GM19328 (cell line): ENCODE measurements around the gene SHFL.

Experiments used
- ATAC-seq: cut with Tn5 transposase; IDR thresholded peaks from one replicate; pipeline ENCODE4 v1.9.1; 2021; ENCODE audit warnings: mild to moderate bottlenecking, moderate library complexity; ENCODE audit not compliant: unreplicated experiment

Gene SHFL

DNA sequence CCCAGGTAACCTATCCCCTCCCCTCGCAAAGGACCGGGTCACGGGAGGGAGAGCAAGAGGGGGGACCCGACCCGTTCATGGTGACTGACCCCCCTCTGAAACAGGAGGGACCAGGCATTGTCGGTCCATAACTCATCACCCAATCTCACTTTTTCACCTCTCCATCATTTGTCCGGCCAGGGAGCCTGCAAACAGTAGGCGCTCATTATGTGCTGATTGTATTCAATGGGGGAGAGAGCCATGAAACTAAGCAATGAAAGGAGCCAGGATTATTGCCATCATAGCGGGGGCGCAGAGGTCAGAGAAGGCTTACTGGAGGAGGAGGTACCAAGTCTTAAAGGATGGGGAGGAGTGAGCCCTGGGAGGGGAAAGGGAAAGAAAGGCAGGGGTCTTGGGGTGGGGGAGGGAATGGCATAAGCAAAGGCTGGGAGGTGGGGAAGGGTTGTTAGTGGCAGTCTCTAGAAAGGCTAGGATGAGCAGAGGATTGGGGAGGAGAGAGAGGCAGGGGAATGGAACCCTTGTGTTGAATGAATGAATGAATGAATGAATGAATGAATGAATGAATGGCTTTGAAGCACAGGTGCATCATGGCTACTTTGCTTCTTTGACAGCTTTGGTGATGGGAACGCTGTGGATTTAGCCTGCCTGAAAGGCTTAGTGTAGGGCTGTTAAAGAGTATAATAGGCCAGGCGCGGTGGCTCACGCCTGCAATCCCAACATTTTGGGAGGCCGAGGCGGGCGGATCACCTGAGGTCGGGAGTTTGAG, 1.4 kb downstream of the SHFL start:
- ATAC-seq, result no peak

DNA sequence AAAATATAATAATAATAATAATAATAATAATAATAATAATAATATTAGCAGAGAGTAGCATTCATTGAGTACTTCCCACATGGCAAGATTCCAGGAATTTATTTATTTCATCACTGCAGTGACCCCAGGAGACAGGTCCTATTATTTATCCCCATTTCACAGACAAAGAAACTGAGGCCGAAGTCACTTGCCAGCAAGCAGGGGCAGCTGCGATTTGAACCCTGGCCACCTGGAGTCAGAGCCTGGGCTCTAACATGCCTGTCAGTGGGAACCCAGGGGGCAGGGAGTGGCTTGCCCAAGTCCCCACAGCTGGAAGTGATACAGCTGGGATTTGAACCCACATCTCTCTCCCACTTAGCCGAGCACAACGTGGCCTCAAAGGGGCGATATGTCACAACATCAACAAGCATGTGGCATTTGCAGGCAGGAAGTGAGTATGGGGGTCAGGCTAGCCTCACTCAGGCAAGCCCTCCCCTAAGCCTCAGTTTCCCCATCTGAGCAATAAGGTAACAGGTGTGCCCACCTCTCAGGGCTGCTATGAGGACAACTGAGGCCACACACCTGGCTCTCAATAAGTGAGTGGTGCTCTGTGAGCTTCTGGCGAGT, 2.9 kb downstream of the SHFL start:
- ATAC-seq, result no peak

DNA sequence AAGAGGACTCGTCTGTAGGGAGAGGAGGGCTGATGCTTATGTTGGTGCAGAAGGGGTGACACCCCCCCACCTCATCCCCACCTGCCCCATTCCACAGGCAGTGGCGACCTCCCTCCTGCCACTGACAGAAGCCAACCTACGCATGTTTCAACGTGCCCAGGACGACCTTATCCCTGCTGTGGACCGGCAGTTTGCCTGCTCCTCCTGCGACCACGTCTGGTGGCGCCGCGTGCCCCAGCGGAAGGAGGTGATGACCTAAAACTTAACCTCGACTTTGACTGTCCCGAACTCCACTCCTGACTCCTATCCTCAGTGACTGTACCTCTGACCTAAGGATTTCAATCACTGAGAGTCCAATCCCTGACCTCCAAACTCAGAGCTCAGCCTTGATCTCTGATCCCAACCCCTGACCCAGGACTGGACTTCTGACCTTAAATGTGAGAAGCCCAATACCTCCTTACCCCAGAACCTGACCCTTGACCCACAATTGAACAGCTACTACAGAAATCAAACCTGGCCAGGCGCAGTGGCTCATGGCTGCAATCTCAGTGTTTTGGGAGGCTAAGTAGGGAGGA, 3.8 kb downstream of the SHFL start:
- no peak for ATAC-seq

DNA sequence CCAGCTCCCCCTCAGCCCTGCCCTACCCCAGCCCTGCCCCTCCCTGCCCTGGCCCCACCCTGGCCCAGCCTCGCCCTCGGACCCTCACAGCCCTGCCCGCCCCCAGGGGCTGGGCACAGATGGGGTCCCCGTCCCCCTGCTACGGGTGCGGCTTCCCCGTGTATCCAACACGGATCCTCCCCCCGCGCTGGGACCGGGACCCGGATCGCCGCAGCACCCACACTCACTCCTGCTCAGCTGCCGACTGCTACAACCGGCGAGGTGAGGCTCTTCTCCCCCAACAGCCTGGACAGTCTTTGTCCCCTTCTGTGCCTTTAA, 5.2 kb downstream of the SHFL start:
- no peak for ATAC-seq

DNA sequence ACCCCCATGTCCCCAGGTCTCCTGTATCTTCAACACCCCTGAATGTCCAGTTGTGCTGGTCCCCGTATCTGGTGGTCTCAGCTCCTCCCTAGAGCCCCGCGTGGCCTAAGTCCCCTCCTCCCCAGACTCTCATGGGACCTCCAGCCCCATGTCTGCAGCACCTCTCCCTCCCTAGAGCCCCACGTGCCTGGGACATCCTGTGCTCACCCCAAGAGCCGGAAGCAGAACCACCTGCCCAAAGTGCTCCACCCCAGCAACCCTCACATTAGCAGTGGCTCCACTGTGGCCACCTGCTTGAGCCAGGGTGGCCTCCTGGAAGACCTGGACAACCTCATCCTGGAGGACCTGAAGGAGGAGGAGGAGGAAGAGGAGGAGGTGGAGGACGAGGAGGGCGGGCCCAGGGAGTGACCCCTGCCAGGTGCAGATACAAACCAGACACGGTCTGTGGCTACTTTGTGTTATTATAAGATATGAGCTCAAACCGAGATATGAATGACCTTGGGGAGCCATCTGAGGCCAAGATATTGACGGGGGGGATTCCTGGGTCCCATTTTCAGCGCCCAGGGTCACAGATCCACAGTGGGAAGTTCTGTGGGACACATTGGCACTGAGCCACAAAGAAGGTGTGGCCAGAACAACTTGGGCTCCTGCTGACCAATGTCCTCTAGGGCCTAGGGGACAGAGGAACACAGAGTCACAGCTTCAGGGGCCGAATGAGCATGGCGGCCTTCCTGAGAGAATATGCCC, 6.0 kb downstream of the SHFL start:
- ATAC-seq, result no peak

DNA sequence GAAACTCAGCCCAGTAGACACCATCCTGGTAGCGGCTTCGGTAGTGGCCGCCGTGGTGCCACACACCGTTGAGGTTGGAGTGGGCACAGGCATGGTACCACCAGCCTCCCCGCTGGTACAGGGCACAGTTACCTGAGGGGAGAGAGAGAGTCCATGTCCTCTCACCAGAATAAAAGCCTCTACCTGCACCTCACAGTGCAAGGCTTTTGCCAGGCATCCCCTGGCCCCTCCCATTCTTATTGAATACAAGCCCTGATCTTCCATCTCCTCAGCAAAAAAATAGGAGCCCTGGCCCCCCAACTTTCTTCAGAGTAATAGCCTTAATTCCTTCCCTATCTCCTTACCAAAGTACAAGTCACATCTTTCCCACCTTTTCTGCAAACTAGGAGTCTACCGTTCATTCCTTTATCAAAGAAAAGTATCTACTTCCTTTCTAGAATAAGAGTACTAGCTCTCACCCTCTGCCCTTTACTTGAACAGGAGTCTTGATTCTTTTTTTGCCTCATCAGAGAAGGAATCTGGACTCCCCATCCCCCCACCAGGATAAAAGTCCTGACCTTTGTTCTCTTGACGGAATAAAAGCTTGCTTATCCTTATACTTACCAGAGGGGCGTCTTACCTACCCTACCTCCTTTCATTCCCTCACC, 6.7 kb downstream of the SHFL start:
- no peak for ATAC-seq

DNA sequence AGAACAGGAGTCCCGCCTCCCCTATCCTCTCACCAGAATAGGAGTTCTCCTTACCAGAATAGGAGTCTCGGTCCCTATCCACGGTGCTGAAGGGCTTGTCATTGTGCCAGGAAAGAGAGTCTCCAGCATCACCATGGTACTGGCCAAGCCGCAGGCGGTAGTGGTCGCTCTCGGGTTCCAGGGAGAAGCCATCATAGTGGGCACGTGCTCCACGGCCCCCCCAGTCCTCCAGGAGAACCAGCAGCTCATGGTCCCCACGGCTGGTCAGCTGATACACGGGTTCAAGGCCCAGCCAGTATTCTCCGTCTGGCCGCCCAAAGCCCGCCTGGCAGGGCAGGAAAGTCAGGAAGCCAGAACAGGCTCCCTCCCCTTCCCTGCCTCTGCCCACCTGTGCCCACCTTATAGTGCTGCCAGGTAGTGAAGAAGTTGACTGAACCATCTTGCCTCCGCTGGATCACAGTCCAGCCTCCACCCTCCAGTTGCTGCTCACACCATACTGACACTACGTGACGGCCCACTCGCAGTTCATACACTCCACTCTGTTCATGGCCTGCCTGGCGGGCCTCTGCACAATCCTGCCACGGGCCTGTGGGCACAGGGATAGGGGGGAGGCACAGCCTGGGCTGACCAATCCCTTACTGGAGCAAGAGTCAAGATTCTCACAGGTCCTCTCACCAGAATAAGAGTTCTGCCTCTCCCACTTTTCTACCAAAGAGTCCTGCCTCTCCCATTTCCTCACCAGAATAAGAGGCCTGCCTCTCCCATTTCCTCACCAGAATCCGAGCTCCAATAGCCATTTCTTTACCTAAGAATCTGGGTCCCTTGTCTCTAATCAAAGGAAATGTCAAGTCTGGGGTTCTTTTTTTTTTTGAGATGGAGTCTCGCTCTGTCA, 7.4 kb downstream of the SHFL start:
- ATAC-seq, result no peak

DNA sequence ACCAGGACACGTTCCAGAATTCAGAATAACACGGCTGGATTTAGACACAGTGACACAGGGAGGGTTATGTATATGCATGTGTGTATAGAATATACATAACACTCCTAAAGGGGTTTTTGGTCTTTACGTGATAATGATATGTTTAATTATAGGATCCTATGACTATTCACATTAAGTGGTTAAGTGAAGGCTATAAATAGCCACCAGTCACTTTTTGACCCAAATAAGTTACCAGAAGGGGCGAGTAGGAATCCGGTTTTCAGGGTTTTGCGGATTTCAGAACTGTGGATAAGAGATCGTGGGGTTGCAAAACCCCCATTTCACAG, 9.5 kb downstream of the SHFL start:
- no peak for ATAC-seq

DNA sequence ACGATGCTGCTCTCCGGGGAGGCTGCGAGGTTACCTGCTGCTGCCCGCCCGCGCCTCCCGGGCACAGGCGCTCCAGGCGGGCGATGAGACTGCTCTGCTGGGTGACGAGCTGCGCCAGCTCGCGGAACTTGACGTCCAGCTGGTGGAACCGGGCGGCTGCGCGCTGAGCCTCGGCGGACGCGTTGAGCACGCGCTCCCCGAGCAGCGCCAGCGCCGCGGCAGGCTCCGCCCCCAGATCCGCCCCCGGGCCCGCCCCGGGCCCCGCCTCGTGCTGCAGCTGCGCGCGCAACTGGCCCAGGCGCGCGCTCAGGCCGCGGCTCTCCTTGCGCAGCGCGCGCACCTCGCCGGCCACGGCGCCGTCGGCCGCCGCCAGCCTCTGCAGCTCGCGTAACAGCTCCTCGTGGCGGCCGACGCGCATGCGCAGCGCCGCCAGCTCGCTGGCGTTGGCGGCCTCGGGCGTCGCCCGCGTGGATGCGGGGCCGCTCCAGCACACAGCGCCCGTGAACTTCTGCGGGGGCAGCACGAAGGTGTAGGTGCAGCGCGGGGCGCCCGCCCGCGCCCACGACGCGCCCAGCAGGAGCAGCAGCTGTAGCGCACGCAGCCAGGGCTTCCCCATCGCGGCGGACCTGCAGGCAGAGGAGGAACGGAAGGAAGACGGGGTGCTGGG, 10.0 kb downstream of the SHFL start:
- ATAC-seq, result peak; percentile 81

DNA sequence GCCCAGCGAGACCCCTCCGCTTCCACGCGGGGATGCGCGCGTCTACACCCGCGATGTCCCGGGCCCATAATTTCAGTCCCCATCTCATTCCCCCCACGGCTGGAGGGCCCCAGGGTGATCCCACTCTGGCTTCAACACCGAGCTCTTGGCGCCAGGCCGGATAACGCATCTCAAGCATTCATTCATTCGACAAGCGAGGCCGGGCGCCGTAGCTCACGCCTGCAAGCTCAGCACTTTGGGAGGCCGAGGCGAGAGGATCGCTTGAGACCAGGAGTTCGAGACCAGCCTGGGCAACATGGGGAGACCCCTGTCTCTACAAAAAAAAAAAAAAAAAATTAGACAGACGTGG, 10.5 kb downstream of the SHFL start:
- ATAC-seq, result no peak

DNA sequence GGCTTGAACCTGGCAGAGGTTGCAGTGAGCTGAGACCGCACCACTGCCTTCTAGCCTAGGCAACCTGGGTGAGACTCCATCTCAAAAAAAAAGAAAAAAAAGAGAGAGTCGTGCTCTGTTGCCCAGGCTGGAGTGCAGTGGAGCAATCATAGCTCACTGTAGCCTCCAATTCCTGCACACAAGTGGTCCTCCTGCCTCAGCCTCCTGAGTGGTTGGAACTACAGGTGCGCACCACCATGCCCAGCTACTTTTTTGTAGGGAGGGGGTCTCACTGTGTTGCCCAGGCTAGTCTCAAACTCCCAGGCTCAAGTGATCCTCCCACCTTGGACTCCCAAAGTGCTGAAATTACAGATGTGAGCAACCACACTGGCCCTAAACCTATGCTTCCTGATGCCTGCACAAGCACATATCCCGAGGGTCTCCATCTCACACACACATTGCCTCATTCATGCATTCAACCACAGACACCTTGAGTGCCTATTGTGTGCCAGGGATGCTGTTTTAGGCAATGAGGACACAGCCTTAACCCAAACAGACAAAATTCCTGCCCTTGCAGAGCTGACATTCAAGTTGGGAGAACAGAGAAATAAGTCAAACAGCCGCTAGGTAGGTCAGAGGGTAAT, 14.2 kb downstream of the SHFL start:
- no peak for ATAC-seq

DNA sequence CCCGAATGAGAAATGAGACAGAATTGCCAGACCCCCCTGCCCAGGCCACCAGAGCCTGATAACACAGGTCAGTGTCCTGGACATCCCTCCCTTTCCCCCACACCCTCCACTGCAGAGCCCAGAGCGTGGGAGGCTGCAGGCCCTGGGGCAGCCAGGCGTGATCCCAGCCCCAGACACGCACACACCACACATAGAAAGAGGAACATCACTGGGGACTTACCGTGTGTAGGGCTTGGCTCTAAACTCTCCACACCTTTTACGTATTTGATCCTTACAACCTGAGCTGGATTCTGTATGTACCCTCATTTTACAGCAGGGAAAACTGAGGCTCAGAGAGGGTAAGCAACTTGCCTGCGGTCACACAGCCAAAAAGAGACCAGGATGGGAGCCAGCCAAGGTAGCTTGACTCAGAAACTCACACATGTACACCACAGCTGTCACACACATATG, 16.7 kb downstream of the SHFL start:
- ATAC-seq, result no peak

DNA sequence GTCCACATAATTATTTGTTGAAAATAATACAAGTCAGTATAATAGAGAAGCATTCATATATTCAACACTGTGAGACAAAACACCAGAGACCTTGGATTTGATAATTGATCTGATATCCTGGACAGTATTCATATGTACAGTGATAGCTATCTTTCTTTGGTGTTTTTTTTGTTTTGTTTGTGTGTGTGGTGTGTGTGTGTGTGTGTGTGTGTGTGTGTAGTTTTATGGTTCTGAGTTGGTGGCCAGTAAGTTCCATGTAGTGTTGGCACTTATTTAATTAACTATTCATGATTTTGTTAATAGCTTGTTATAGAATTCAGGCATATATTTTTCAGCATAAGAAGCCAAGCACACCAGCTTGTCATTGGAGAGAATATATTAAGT, 18.0 kb downstream of the SHFL start:
- no peak for ATAC-seq

DNA sequence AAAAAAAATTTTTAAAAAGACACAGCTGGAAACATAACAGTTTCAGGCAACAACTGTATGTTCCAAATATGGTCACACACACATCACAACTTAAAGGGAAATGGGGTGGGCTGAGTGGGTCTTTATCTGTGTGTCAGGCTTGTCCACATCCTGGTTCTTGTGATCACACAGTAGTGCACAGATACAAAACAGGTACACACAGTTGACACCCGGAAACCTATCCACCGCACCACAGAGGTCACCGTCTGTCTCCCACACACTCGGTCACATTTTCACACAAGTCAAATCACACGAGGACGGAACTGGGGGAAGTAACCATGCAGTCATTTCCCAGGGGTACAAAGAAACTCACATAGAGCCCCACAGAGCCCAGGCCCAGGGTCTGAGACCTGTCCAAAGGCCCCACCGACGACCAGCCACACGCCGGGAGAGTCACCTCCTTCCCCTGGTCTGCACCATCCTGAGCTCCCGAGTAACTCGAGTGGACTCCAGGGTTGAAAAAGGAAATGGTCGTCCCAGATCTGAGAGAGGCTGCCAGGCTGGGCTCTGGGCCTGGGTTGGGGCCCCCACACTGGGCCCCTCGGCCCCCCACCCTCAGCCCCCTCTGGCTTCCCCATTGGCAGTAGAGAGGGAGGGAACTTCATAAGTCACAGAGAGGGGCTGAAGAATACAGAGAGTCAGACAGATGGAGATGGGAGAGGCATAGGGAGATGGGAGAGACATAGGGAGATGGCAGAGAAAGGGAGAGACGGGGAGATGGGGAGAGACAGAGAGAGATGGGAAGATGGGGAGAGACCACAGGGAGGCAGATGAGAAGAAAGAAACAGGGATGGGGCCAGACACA, 18.8 kb downstream of the SHFL start:
- peak; percentile 46 for ATAC-seq

DNA sequence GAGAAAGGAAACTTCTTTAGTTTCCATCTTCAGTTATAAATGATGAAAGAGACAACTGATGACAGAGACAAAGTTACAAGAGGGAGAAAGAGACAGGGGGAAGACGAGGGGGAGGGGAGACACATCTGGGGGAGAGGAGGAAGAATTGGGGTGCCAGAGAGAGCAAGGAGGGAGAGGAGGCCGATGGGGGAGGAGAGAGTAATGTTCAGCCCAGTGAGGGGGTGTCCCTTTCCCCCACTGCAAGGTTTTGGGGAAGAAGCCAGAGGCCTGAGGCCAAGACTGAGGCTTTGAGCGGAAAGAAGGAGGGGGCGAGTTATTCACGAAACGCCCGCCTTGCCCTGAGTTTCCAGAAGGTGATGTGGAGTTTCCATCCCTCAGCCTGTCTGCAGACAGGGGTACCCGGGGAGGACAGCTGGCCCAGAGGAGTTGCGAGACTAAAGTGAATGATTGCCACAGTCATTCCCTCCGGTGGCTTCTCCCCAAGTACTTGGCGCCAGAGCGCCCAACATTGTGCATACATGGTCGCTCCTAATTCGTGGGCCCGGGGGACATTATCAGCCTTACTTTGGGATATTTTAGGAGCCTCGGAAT, 19.5 kb downstream of the SHFL start:
- ATAC-seq, result no peak

DNA sequence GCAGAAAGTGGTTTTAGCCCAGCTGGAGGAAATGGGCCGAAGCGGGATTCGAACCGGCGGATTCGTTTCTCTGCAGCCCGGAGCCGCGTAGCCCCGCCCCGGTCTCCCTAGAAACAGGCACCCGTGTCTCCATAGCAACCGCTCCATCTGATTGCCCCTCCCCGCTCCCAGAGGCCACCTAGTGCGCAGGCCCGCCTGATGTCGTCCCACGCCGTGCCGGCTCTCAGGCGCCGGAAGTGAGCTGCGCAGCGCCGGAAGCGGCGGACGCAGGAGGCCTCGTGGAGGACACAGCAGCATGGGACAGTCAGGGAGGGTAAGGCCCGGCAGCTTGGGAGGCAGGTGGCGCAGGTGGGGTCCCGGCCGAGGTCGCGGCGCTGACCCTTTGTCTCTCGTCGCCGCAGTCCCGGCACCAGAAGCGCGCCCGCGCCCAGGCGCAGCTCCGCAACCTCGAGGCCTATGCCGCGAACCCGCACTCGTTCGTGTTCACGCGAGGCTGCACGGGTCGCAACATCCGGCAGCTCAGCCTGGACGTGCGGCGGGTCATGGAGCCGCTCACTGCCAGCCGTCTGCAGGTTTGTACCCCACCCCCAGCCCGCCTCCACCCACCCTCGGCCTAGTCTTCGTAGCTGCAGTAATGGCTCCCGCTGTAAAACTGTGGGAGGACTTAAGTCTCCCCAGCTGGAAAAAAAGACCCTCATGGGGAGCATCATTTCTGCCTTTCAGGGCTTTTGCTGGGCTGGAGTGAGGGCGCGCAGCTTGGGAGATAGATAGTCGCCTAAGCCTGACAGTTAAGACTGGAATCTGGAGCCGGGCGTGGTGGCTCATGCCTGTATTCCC, 20.2 kb downstream of the SHFL start, which contains the start of gene PPAN:
Gene PPAN, plus strand, starts transcription at position 263 of the 837 bp plus-strand sequence. Its CDS starts 33 bp downstream, at position 296.
- ATAC-seq, result peak; percentile 50

DNA sequence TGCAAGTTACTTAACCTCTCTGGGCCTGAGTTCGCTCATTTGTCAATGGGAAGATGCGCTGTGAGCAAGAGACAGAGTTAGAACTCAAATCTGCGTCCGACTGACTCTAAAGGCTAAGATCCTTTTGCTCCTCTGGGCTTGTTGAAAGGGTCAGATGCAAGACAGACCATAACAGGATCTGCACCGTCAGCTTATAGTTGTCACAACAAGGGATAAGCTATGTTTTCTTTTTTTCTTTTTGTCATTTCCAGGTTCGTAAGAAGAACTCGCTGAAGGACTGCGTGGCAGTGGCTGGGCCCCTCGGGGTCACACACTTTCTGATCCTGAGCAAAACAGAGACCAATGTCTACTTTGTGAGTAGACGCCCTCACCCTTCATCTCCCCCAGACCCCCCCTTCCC, 21.1 kb downstream of the SHFL start:
- no peak for ATAC-seq
